Measurements from ENCODE around the gene DIPK1B.
A peak's percentile ranks its signal among the peaks of the same experiment; 100 is the strongest.
"Not testable (repeated sequence)": the region's sequence is repeated elsewhere in the genome, so short reads cannot be mapped to it uniquely, and the experiment has no call there.

DIPK1B gene

DNA sequence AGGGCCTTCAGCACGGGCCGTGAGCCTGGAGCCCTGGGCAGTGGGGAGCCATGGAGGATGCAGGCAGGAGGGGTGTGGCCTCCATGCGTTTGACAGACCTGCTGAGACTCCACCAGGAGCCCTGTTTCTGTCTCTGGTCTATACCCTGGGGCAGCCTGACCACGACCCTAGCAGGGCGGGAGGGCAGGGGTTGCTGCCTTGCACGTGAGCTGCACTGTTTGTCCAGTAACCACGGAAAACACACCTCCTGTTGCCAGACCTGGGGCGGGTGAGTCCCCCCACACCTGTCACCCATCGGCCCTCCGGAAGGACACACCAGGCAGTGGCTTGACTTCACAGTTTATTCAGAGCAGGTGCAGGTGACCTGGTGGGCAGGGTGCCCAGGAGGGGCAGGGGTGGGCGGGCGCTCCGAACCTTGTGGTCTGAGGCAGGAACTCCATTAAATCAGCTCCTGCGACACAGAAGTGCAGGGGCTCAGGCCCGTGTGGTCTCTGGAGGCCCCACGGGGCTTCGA is 41.7 kb downstream of the DIPK1B start:
- no peak for DNase-seq (ENCODE audit: low spot score)

GRCh38 chr9:136754626-136755301 is 42.4 kb downstream of the DIPK1B start:
- DNase-seq (ENCODE audit: low spot score): no peak

DNA sequence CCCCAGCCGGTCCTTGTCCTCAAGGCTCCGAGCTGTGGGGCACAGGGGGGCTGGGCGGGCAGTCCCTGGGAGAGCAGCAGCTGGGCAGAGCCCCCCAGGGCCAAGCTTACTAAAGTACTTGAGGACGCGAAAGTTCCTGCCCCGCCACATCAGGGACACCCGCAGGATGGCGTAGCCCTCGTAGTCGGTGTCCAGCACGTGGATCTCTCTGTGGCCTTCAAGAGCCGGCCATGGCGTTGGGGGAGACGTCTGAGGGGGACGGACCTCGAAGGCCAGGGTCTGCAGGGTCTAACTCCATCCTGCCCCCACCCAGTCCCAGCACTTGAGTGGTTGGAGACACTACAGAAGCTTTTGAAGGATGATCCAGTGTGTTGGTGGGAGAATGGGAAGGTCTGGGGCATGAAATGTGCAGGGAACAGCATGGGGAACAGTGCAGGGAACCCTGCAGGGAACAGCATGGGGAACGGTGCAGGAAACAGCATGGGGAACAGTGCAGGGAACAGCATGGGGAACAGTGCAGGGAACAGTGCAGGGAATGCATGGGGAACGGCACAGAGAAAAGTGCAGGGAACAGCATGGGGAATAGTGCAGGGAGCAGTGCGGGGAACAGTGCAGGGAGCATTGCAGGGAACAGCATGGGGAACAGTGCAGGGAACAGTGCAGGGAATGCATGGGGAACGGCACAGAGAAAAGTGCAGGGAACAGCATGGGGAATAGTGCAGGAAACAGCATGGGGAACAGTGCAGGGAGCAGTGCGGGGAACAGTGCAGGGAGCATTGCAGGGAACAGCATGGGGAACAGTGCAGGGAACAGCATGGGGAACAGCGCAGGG is 43.1 kb downstream of the DIPK1B start:
- DNase-seq (ENCODE audit: low spot score): not testable (repeated sequence)

DNA sequence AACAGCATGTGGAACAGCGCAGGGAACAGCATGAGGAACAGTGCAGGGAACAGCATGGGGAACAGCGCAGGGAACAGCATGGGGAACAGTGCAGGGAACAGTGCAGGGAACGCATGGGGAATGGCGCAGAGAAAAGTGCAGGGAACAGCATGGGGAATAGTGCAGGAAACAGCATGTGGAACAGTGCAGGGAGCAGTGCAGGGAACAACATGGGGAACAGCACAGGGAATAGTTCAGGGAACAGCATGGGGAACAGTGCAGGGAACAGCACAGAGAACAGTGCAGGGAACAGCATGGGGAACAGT is 43.7 kb downstream of the DIPK1B start:
- DNase-seq (ENCODE audit: low spot score): no peak

DNA sequence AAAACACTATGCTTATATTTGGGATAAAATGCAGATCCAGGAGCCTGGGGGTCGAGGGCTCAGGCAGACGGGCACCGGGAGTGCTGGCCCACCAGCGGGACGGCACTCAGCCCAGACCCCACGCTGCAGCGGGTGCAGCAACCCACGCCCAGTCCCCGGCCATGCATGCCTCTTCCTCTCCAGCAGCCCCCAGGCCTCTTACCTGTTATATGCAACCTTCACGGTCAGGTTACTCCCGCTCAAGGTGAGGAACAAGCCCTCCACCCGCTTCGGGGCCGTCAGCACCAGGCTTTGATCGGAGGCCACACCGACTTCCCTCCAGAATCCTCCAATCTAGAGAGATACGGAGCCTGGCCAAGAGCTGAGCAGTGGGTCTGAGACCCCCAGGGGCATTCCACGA is 44.5 kb downstream of the DIPK1B start:
- no peak for DNase-seq (ENCODE audit: low spot score)

- no peak for DNase-seq (ENCODE audit: low spot score)
These were observed 45.0 kb downstream of the DIPK1B start for GRCh38 chr9:136757328-136757727.

- no peak for DNase-seq (ENCODE audit: low spot score)
These were observed 45.4 kb downstream of the DIPK1B start for GRCh38 chr9:136757751-136758140.

DNA sequence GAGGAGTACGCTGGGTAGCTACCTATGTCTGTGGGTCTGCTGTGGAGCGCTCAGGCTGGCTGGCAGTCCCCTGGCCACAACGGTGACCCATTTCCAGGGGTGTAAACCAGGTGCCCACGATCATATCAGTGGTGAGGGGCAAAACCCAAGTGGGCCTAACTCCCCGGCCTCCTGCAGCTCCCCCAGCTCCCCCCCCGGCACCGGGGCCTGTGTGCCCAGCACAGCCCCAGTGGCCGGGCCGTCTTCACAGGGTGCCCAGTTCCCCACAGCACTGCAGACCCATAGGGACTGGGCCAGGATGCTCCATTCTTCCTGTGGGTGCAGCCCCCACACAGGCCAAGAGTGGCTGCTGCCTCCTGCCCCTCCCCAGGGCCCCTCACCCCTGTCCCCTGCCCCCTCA is 46.6 kb downstream of the DIPK1B start:
- DNase-seq (ENCODE audit: low spot score): no peak

GRCh38 chr9:136759436-136760325 is 47.3 kb downstream of the DIPK1B start:
- DNase-seq (ENCODE audit: low spot score): no peak

DNA sequence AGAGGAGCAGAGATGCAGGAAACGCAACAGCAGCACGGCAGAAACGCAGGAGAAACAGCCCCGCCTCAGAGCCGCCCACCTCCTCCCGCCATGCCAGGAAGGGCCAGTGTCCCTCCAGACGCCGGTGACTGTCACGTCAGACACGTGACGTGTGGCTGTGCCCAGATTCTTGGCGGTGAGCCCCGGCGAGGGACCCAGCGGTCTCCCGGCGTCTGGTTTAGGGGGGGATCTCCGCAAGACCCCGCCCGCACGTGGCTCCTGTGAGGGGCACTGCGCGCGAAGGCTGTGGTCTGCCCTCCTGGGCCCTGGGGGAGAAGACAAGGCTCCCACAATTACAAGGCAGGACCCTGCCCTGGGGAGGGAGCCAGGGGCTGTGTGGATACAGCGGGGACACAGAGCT is 48.1 kb downstream of the DIPK1B start:
- DNase-seq (ENCODE audit: low spot score): no peak

- DNase-seq (ENCODE audit: low spot score): peak; percentile 65
These were observed 48.6 kb downstream of the DIPK1B start for GRCh38 chr9:136760834-136761544.

DNA sequence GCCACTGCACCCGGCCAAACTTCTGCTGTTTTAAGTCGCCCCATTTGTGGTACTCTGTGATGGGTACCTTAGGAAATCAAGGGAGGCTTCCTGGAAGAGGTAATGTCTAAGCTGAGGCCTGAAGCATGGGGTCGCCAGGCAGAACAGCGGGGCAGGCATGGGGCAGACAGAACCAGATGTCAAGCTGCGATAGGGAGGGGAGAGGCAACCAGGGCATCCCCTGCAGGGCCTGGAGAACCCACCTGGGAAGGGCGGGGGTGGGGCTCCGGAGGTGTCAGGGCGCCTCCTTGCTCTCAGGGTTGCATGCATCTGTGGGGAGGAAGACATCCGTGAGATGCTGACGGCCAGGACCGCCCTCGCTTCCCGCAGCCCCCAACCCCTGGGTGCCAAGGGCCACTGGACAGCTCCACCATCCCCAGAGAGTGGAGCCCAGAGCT is 49.2 kb downstream of the DIPK1B start:
- no peak for DNase-seq (ENCODE audit: low spot score)

DNA sequence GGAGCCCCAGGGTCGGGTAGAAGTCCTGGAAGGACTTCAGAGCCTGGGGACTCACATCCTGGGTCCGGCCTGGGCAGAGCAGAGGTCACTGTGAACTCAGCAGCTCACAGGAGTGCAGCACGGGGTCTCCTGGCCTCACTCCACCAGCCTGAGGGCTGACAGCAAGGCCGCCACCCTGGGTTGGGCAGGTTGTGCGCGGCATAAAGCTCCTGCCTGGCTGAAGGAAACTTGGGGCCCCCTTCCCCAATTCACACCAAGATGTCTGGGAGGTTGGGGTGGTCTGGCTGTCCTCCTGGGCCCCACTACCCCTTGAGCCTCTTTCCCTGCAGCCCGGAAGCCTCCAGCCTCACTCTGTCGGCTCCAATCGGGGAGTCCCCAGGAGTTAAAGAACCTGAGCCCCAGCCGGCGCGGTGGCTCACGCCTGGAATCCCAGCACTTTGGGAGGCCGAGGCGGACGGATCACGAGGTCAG is 49.9 kb downstream of the DIPK1B start:
- no peak for DNase-seq (ENCODE audit: low spot score)

GRCh38 chr9:136762915-136763648 is 50.7 kb downstream of the DIPK1B start:
- no peak for DNase-seq (ENCODE audit: low spot score)

DNA sequence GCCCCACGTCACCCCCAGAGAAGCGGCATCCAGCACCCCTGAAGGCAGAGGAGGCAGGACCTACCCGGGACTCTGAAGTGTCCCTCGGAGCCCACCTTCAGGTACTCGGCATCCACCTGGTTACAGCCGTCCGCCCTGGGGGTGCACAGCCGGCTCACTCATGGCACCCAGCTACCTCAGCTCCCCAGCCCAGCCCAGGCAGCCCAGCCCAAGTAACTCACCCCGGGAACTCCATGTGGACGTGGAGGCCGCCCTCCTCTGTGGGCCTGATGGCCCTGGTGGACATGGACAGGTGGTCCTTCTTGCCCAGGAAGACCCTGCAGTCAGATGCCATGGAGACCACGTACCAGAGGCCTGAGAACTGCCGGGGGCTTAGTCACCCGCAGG is 51.3 kb downstream of the DIPK1B start:
- DNase-seq (ENCODE audit: low spot score): no peak

DNA sequence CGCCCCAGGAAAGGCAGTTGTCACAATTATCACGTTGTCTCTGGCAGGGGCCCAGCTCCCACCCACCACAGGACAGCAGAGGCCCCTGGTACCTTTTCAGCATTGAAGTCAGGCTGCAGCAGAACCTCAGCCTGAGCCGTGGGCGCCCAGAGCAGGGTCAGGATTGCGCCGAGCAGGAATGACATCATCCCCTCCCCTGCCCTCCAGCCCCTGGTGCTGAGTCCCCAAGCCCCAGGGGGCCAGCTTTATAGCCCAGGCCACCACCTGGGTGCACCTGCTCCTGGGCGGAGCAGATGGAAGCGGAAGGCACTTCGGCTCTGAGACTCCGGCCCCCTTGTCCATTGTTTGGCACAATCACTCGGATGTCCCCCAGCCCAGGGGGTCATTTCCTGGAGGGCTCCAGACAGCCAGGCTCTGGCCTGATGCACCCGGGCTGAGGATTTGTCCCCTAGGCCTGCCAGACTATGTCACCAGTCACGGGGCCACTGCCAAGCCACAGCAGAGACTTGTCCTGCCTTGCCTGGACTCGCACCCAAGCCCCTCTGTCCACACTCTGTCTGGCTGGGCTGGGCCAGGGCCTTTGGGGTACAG is 52.0 kb downstream of the DIPK1B start, which contains the start of gene LCN15:
Gene LCN15, minus strand, starts transcription at position 218 of the 591 bp plus-strand sequence. Its CDS starts 30 bp downstream, at position 188.
- DNase-seq (ENCODE audit: low spot score): no peak

GRCh38 chr9:136765041-136765440 is 52.7 kb downstream of the DIPK1B start:
- no peak for DNase-seq (ENCODE audit: low spot score)

GRCh38 chr9:136765745-136766409 is 53.5 kb downstream of the DIPK1B start:
- DNase-seq (ENCODE audit: low spot score): not testable (repeated sequence)

GRCh38 chr9:136766410-136767120 is 54.2 kb downstream of the DIPK1B start:
- DNase-seq (ENCODE audit: low spot score): peak; percentile 65

Data from pons (tissue), 1 donor.